ENCODE measurements around the gene OTUD5. TPM values are rescaled to one million over a fixed set of nuclear protein-coding genes. Genes with fewer than 3 reads are reported as not detected.

OTUD5 gene
- total RNA-seq, 8 experiments from 2014 or later = 22.0 to 49.8 (median 36.6) TPM

DNA sequence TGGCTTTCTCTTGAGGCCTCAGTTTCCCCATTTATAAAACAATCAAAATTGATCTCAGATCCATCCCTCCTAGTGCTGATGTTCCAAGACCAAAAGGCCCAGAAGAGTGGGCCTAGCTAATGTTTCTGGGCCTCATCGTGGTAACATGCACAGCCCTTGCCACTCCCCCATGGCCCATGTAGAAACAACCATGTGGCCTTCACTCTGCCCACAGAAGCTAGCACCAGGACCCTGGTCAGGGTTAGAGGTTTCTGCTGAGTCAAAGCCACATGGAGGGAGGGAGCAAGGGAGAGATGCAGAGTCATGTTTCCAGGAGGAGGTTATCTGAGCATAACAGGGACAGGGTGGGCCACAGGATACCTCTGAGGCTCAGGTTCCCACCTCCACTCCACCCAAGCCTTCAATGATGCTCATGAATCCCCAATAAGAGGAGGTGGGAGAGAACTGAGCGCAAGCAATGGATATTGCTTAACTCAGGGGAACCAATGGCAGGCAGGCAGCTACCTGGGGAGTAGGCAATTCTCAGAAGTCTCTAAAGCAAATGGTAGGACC, 16.9 kb downstream of the OTUD5 start:
- ATAC-seq (replicated peaks in 6 of 8) = no peak
- no peak overlapping the region for H3K4me3 ChIP-seq
- H3K27ac ChIP-seq = no peak overlapping the region
- H3K4me1 ChIP-seq (replicated peaks in 1 of 2) = no peaks in the 10 kb centered on the region
- 60 to 100% (median 71%) methylated on average over 1 of the region's 2 CpGs; no CpG with 5 or more reads in 7 of the 10 experiments for WGBS, 10 experiments
- in situ Hi-C loops (cut with MboI; ENCODE audit: low pct_unique_long_range_greater_than_20kb in 2 of 9, low sequenced_read_pairs in 9 of 9, unreplicated experiment in 9 of 9) = no loop called here

DNA sequence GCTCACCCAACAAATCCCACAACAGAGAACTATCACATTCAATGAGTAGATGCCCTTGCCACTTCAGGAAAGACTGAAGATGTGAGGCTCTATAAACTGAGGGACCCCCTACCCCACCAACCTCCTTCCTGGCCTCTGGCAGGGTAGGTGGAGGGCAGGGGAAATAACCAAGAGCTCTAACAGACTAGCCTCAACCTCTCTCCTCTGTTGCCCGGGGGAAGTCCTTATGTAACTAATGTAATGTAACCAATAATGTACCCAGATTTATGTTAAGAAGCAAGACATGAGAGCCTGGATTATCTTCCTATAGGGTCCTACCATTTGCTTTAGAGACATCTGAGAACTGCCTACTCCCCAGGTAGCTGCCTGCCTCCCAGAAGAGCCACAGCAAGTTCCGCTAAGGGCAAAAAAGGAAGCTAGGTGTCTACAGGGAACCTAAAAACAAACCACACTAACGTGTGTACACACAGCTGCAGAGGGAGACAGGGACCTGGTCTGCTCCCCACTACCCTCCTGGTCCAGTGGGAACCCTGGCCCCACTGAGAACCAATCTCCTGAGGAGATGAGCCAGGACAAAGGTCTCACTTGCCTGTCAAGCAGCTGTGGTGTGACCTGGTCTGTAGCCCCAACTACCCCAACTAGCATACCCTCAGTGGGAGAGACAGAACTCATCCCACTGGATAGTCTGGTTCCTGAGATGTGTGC, 17.7 kb downstream of the OTUD5 start:
- ATAC-seq (replicated peaks in 6 of 8) = no peak
- H3K27ac ChIP-seq = no peak overlapping the region
- in situ Hi-C loops (cut with MboI; ENCODE audit: low pct_unique_long_range_greater_than_20kb in 2 of 9, low sequenced_read_pairs in 9 of 9, unreplicated experiment in 9 of 9) = no loop called here
- 20 to 70% methylated on average over 1 to 2 of the region's 3 CpGs; no CpG with 5 or more reads in 8 of the 10 experiments for WGBS, 10 experiments
- H3K4me3 ChIP-seq = no peak overlapping the region
- no peaks in the 10 kb centered on the region for H3K4me1 ChIP-seq (replicated peaks in 1 of 2)

GRCh38 chrX:48938721-48939425, 18.5 kb downstream of the OTUD5 start:
- ATAC-seq (replicated peaks in 6 of 8) = no peak
- no peaks in the 10 kb centered on the region for H3K4me1 ChIP-seq (replicated peaks in 1 of 2)
- no peak overlapping the region for H3K27ac ChIP-seq
- no peak overlapping the region for H3K4me3 ChIP-seq
- in situ Hi-C loops (cut with MboI; ENCODE audit: low pct_unique_long_range_greater_than_20kb in 2 of 9, low sequenced_read_pairs in 9 of 9, unreplicated experiment in 9 of 9) = no loop called here
- no CpG with 5 or more reads among the region's 1 CpG for WGBS, 10 experiments

- 10 to 67% (median 25%) methylated on average over 1 to 4 of the region's 9 CpGs; no CpG with 5 or more reads in 7 of the 10 experiments for WGBS, 10 experiments
- Histone ChIP-seq H3K4me3 (no peak overlapping the region), H3K4me1 (replicated peaks in 1 of 2) (no peaks in the 10 kb centered on the region), H3K27ac (no peak overlapping the region)
- in situ Hi-C loops (cut with MboI; ENCODE audit: low pct_unique_long_range_greater_than_20kb in 2 of 9, low sequenced_read_pairs in 9 of 9, unreplicated experiment in 9 of 9) = no loop called here
- ATAC-seq (replicated peaks in 6 of 8) = peak in 3 of 8 experiments; percentile 56 to 84 (median 59)
Measured at GRCh38 chrX:48937054-48937907, 20.1 kb downstream of the OTUD5 start.

DNA sequence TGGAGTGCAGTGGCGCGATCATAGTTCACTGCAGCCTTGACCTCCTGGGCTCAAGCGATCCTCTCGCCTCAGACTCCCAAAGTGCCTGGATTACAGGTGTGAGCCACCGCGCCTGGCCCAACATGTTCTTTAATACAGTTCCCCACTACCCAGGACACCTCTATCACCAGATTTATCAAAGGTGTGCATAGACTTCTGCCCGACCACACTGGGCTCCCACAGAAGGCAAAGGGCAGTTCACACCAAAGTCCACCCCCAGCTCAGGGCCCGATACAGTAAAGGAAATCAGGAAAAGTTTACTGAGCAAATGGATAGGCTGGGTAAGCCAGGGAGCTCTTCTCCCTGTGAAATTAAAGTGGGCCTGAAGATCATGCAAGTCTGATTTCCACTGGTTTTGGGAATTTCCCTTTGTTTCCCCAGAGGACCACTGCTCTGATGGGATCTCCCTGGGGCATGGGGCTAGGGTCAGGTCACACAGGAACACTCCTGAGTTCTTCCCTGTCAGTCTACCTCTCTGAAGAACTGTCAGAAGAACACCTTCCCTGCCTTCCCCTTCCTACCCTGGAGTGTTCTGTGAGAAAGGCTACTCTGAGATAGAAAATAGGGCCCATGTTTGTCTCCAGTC, 20.9 kb downstream of the OTUD5 start:
- H3K27ac ChIP-seq = no peak overlapping the region
- in situ Hi-C loops (cut with MboI; ENCODE audit: low pct_unique_long_range_greater_than_20kb in 2 of 9, low sequenced_read_pairs in 9 of 9, unreplicated experiment in 9 of 9) = no loop called here

GRCh38 chrX:48935301-48935670, 22.1 kb downstream of the OTUD5 start:
- WGBS, 10 experiments = 20% methylated on average over 1 of the region's 1 CpG; no CpG with 5 or more reads in 9 of the 10 experiments
- no peak for ATAC-seq (replicated peaks in 6 of 8)
- no peaks in the 10 kb centered on the region for H3K4me1 ChIP-seq (replicated peaks in 1 of 2)
- in situ Hi-C loops (cut with MboI; ENCODE audit: low pct_unique_long_range_greater_than_20kb in 2 of 9, low sequenced_read_pairs in 9 of 9, unreplicated experiment in 9 of 9) = no loop called here
- no peak overlapping the region for H3K27ac ChIP-seq
- no peak overlapping the region for H3K4me3 ChIP-seq

More for the DNA sequence above, 20.9 kb downstream of the OTUD5 start:
- Histone ChIP-seq H3K4me1 (replicated peaks in 1 of 2) (no peaks in the 10 kb centered on the region), H3K4me3 (no peak overlapping the region)
- WGBS, 10 experiments = 69% methylated on average over 2 of the region's 8 CpGs; no CpG with 5 or more reads in 9 of the 10 experiments
- ATAC-seq (replicated peaks in 6 of 8) = no peak

GRCh38 chrX:48934581-48935300, 22.7 kb downstream of the OTUD5 start:
- ATAC-seq (replicated peaks in 6 of 8) = no peak
- Histone ChIP-seq H3K4me3 (no peak overlapping the region), H3K4me1 (replicated peaks in 1 of 2) (no peaks in the 10 kb centered on the region), H3K27ac (no peak overlapping the region)
- in situ Hi-C loops (cut with MboI; ENCODE audit: low pct_unique_long_range_greater_than_20kb in 2 of 9, low sequenced_read_pairs in 9 of 9, unreplicated experiment in 9 of 9) = no loop called here
- 43 to 60% methylated on average over 3 to 6 of the region's 7 CpGs; no CpG with 5 or more reads in 8 of the 10 experiments for WGBS, 10 experiments

GRCh38 chrX:48933757-48934156, 23.6 kb downstream of the OTUD5 start:
- in situ Hi-C loops (cut with MboI; ENCODE audit: low pct_unique_long_range_greater_than_20kb in 2 of 9, low sequenced_read_pairs in 9 of 9, unreplicated experiment in 9 of 9) = no loop called here
- no peak overlapping the region for H3K27ac ChIP-seq
- ATAC-seq (replicated peaks in 6 of 8) = no peak
- no peaks in the 10 kb centered on the region for H3K4me1 ChIP-seq (replicated peaks in 1 of 2)
- WGBS, 10 experiments = 29 to 100% (median 83%) methylated on average over 1 to 2 of the region's 2 CpGs; no CpG with 5 or more reads in 6 of the 10 experiments
- no peak overlapping the region for H3K4me3 ChIP-seq

- ATAC-seq (replicated peaks in 6 of 8) = no peak
- in situ Hi-C loops (cut with MboI; ENCODE audit: low pct_unique_long_range_greater_than_20kb in 2 of 9, low sequenced_read_pairs in 9 of 9, unreplicated experiment in 9 of 9) = no loop called here
- Histone ChIP-seq H3K27ac (no peak overlapping the region), H3K4me3 (no peak overlapping the region), H3K4me1 (replicated peaks in 1 of 2) (peaks cover 0 to 2% of the 10 kb centered on the region in 2 donors)
- 28 to 80% (median 36%) methylated on average over 1 to 2 of the region's 2 CpGs; no CpG with 5 or more reads in 4 of the 10 experiments for WGBS, 10 experiments
Measured at GRCh38 chrX:48927736-48928382, 29.5 kb downstream of the OTUD5 start.

GRCh38 chrX:48927123-48927522, 30.3 kb downstream of the OTUD5 start:
- H3K27ac ChIP-seq = no peak overlapping the region
- 0 to 35% (median 20%) methylated on average over 1 to 5 of the region's 5 CpGs; no CpG with 5 or more reads in 5 of the 10 experiments for WGBS, 10 experiments
- no peak overlapping the region for H3K4me3 ChIP-seq
- peaks cover 0 to 2% of the 10 kb centered on the region in 2 donors for H3K4me1 ChIP-seq (replicated peaks in 1 of 2)
- in situ Hi-C loops (cut with MboI; ENCODE audit: low pct_unique_long_range_greater_than_20kb in 2 of 9, low sequenced_read_pairs in 9 of 9, unreplicated experiment in 9 of 9) = no loop called here
- ATAC-seq (replicated peaks in 6 of 8) = peak in 1 of 8 experiments; percentile 73

GRCh38 chrX:48924270-48924669, 33.1 kb downstream of the OTUD5 start:
- no peak for ATAC-seq (replicated peaks in 6 of 8)
- no peak overlapping the region for H3K27ac ChIP-seq
- in situ Hi-C loops (cut with MboI; ENCODE audit: low pct_unique_long_range_greater_than_20kb in 2 of 9, low sequenced_read_pairs in 9 of 9, unreplicated experiment in 9 of 9) = no loop called here
- H3K4me1 ChIP-seq (replicated peaks in 1 of 2) = peaks cover 6 to 11% of the 10 kb centered on the region in 2 donors
- WGBS, 10 experiments = 60 to 67% methylated on average over 1 to 2 of the region's 5 CpGs; no CpG with 5 or more reads in 8 of the 10 experiments
- H3K4me3 ChIP-seq = no peak overlapping the region

Measured in motor neuron (in vitro differentiated cells).